Measurements from ENCODE around the gene PTPRCAP.

DNA sequence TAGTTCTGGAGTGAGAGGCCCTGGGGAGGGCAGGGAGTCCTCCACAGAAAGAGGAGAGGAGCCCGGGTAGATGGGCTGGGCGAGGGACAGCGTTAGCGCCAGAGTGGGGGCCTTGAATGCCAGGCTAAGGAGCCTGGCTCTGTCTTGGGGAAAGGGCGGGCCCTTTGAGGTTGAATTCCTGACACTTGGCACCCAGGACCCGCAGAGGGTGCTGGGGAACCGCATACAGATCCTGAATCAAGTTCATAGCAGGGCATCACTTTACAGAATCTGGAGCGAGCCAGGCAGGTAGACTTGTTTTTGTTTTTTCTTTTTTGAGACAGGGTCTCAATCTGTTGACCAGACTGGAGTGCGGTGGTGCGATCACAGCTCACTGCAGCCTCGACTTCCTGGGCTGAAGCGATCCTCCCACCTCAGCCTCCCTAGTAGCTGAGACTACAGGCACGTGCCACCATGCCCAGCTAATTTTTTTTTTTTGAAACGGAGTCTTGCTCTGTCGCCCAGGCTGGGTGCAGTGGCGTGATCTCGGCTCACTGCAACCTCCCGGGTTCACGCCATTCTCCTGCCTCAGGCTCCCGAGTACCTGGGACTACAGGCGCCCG lies 16.0 kb downstream of the PTPRCAP start:
- TF ChIP-seq EZH2 (IDR thresholded peaks at IDR 0.05; ENCODE audit: insufficient read depth, poor library complexity, severe bottlenecking) = no peak
- TF ChIP-seq EZH2phosphoT487 (IDR thresholded peaks at IDR 0.05; ENCODE audit: insufficient read depth, low read depth) = no peak

All from GM23248 (cell line).